Spleen (tissue), 11 donors: ENCODE data around the gene RALGAPA1. TPM values are rescaled to one million over a fixed set of nuclear protein-coding genes. Genes with fewer than 3 reads are reported as not detected.
"Not testable (repeated sequence)": the region's sequence is repeated elsewhere in the genome, so short reads cannot be mapped to it uniquely, and the experiment has no call there.

Experiments used
- DNase-seq: peaks from one replicate; pipeline ENCODE4 v3.0.0-alpha.2; 2020
- H3K27ac ChIP-seq, 8 donors: fragments of 200-600 bp; sonication (generic) in 7 of 8; 1 replicate in 4 of 8; 2 replicates in 4 of 8; pipeline versions ENCODE4 v1.5.0 to v1.8.0; 2016 to 2021; ENCODE audit warnings: inconsistent platforms in 4 of 8, mild to moderate bottlenecking in 4 of 8, moderate library complexity in 1 of 8
- H3K27me3 ChIP-seq, 7 donors: fragments of 200-600 bp; sonication (generic) in 6 of 7; replicated peaks in 1 of 7; 1 replicate in 4 of 7; 2 replicates in 3 of 7; pipeline versions ENCODE4 v1.5.0 to v1.8.0; 2016 to 2021; ENCODE audit warnings: inconsistent platforms in 3 of 7, mild to moderate bottlenecking in 1 of 7
- H3K36me3 ChIP-seq, 6 donors: fragments of 200-600 bp; sonication (generic) in 5 of 6; 1 replicate in 4 of 6; 2 replicates in 2 of 6; pipeline versions ENCODE4 v1.5.0 to v1.8.0; 2016 to 2021; ENCODE audit warnings: inconsistent platforms in 2 of 6
- H3K4me1 ChIP-seq, 6 donors: fragments of 200-600 bp; sonication (generic) in 5 of 6; 1 replicate in 3 of 6; 2 replicates in 3 of 6; pipeline versions ENCODE4 v1.5.0 to v1.8.0; 2016 to 2021; ENCODE audit warnings: inconsistent platforms in 3 of 6
- H3K4me3 ChIP-seq, 8 donors: fragments of 200-600 bp; sonication (generic) in 7 of 8; 1 replicate in 4 of 8; 2 replicates in 4 of 8; pipeline versions ENCODE4 v1.5.0 to v1.8.0; 2016 to 2021; ENCODE audit warnings: inconsistent platforms in 4 of 8, mild to moderate bottlenecking in 4 of 8, moderate library complexity in 2 of 8
- H3K9me3 ChIP-seq, 8 donors: fragments of 200-600 bp; sonication (generic) in 7 of 8; 1 replicate in 4 of 8; 2 replicates in 4 of 8; pipeline versions ENCODE4 v1.5.0 to v1.8.0; 2016 to 2021; ENCODE audit warnings: inconsistent platforms in 4 of 8
- CTCF ChIP-seq, 11 experiments: fragments of 200-600 bp in 7 of 11; fragments of 450-650 bp in 4 of 11; sonication (generic) in 4 of 11; IDR thresholded peaks in 8 of 11; conservative IDR thresholded peaks in 3 of 11; 1 replicate in 7 of 11; 2 replicates in 4 of 11; pipeline versions ENCODE4 v1.4.0 to v1.8.0; 2016 to 2021; ENCODE audit warnings: antibody characterized with exemption in 11 of 11, inconsistent platforms in 4 of 11, mild to moderate bottlenecking in 1 of 11
- POLR2A ChIP-seq, 3 donors: fragments of 450-650 bp; IDR thresholded peaks; one replicate each; pipeline ENCODE4 v1.5.1; 2017; ENCODE audit warnings: antibody characterized with exemption in 3 of 3, mild to moderate bottlenecking in 1 of 3
- POLR2AphosphoS5 ChIP-seq, 3 donors: sonication (generic); formaldehyde crosslinking; IDR thresholded peaks; one replicate each; pipeline ENCODE4 v1.5.1; 2017; ENCODE audit warnings: antibody characterized with exemption in 3 of 3
- WGBS, 5 donors: extraction: QIAGEN DNeasy Blood & Tissue Kit in 3 of 5; methylation state at CpG; one replicate each; pipeline versions ENCODE4 v1.1.5 to v1.1.7; 2013 to 2018; 5-methylcytosine and 5-hydroxymethylcytosine counted together
- intact Hi-C: fragments of 100-400 bp; cut with DNase I; formaldehyde crosslinking; loops from one replicate; pipeline ENCODE4 v1.15.0; 2023; ENCODE audit warnings: low total_unique reads
- polyA plus RNA-seq, 3 donors: library from polyadenylated mRNA; stranded (reverse); fragments of 200-250 nt; gene quantifications; one replicate each; pipeline ENCODE4 v1.2.1, GENCODE V29; 2013
- total RNA-seq, 7 donors: library from RNA; depleted of rRNA in 3 of 7; stranded (reverse); fragments of >200 nt in 3 of 7; fragmentation: NEBNext Ultra II Directional in 4 of 7; extraction: Animal tissue kit (Norgen Biotek cat#: 25700) in 4 of 7; gene quantifications; one replicate each; pipeline versions ENCODE4 v1.1.0 to v1.2.1, GENCODE V29; 2016 to 2021
- donor health status: healthy with polysubstance abuse.
- donor health status: DM: no; HTN: no; CAD: no; lungs with moderate emphysema.
- donor health status: DM: no; HTN: no; CAD: no.
- donor health status: Bipolar disorder and iron deficiency.
- donor health status: healthy.
- donor health status: DM: no; HTN: no; CAD: no.
- donor health status: DM: yes; HTN: yes; CAD: no.

RALGAPA1 gene
- total and polyA plus RNA-seq, 10 donors = 9.7 to 76.0 (median 52.2) TPM

- Histone ChIP-seq H3K9me3 (peaks cover 0 to 24% (median 19%) of the 10 kb centered on the region in 8 donors), H3K4me3 (no peak overlapping the region), H3K27me3 (no peaks in the 10 kb centered on the region), H3K4me1 (no peaks in the 10 kb centered on the region), H3K27ac (no peak overlapping the region), H3K36me3 (peaks cover 0 to 84% (median 13%) of the 10 kb centered on the region in 6 donors)
- TF ChIP-seq POLR2AphosphoS5 (IDR thresholded peaks at IDR 0.05) = no peak
- no peak for TF ChIP-seq CTCF (IDR thresholded peaks at IDR 0.05 in 8 of 11, conservative IDR thresholded peaks at IDR 0.05 in 3 of 11)
- no peak for TF ChIP-seq POLR2A (IDR thresholded peaks at IDR 0.05)
- DNase-seq = no peak
- WGBS, 5 donors = 95 to 99% (median 97%) methylated on average over 3 of the region's 3 CpGs
- intact Hi-C loops = no loop called here
These were observed 191.6 kb downstream of the RALGAPA1 start for GRCh38 chr14:35617500-35617899.

- Histone ChIP-seq H3K27me3 (no peaks in the 10 kb centered on the region), H3K27ac (no peak overlapping the region), H3K9me3 (no peaks in the 10 kb centered on the region), H3K4me3 (no peak overlapping the region), H3K36me3 (peaks cover 0 to 93% (median 22%) of the 10 kb centered on the region in 6 donors), H3K4me1 (no peaks in the 10 kb centered on the region)
- intact Hi-C loops = no loop called here
- no peak for DNase-seq
- WGBS, 5 donors = 74 to 93% (median 84%) methylated on average over 3 of the region's 3 CpGs
- TF ChIP-seq POLR2AphosphoS5 (IDR thresholded peaks at IDR 0.05) = no peak
- no peak for TF ChIP-seq CTCF (IDR thresholded peaks at IDR 0.05 in 8 of 11, conservative IDR thresholded peaks at IDR 0.05 in 3 of 11)
- TF ChIP-seq POLR2A (IDR thresholded peaks at IDR 0.05) = no peak
These were observed 201.7 kb downstream of the RALGAPA1 start for GRCh38 chr14:35607380-35607779.

GRCh38 chr14:35600253-35600652 lies 208.8 kb downstream of the RALGAPA1 start:
- Histone ChIP-seq H3K4me3 (no peak overlapping the region), H3K27ac (no peak overlapping the region), H3K4me1 (no peaks in the 10 kb centered on the region), H3K9me3 (peaks cover 0 to 12% (median 0%) of the 10 kb centered on the region in 8 donors), H3K36me3 (peaks cover 0 to 85% (median 26%) of the 10 kb centered on the region in 6 donors), H3K27me3 (no peaks in the 10 kb centered on the region)
- no peak for TF ChIP-seq CTCF (IDR thresholded peaks at IDR 0.05 in 8 of 11, conservative IDR thresholded peaks at IDR 0.05 in 3 of 11)
- intact Hi-C loops = no loop called here
- WGBS, 5 donors = 97 to 100% (median 100%) methylated on average over 1 of the region's 1 CpG
- no peak for DNase-seq

- Histone ChIP-seq H3K27me3 (no peaks in the 10 kb centered on the region), H3K4me3 (no peak overlapping the region), H3K36me3 (peaks cover 0 to 89% (median 19%) of the 10 kb centered on the region in 6 donors), H3K9me3 (peaks cover 0 to 15% (median 4%) of the 10 kb centered on the region in 8 donors), H3K27ac (no peak overlapping the region), H3K4me1 (no peaks in the 10 kb centered on the region)
- TF ChIP-seq POLR2AphosphoS5 (IDR thresholded peaks at IDR 0.05) (no peak), POLR2A (IDR thresholded peaks at IDR 0.05) (no peak), CTCF (IDR thresholded peaks at IDR 0.05 in 8 of 11, conservative IDR thresholded peaks at IDR 0.05 in 3 of 11) (no peak)
- intact Hi-C loops = no loop called here
- DNase-seq = no peak
- WGBS, 5 donors = 86 to 99% (median 99%) methylated on average over 2 of the region's 2 CpGs
These were observed 214.5 kb downstream of the RALGAPA1 start for GRCh38 chr14:35594616-35595015.

GRCh38 chr14:35587373-35587772 lies 221.7 kb downstream of the RALGAPA1 start:
- DNase-seq, H3K4me1 ChIP-seq, H3K27ac ChIP-seq, H3K4me3 ChIP-seq, intact Hi-C loops, H3K27me3 ChIP-seq: not testable (repeated sequence)
- WGBS, 5 donors = 96 to 99% (median 96%) methylated on average over 3 of the region's 3 CpGs
- Histone ChIP-seq H3K9me3 (peaks cover 0 to 19% (median 11%) of the 10 kb centered on the region in 8 donors), H3K36me3 (peaks cover 0 to 80% (median 10%) of the 10 kb centered on the region in 6 donors)
